Neural crest cell (in vitro differentiated cells): Measurements from ENCODE around the gene ARHGDIB. TPM values are rescaled to one million over a fixed set of nuclear protein-coding genes. Genes with fewer than 3 reads are reported as not detected.

ENCODE experiments used
- DNase-seq: peaks from one replicate; pipeline ENCODE4 v3.0.0; 2021; ENCODE audit warnings: low read depth, mixed read lengths, low spot score
- H3K27ac Mint-ChIP-seq: one replicate; pipeline ENCODE4 v1.8.0; 2021; ENCODE audit warnings: mild to moderate bottlenecking, mixed read lengths; ENCODE audit not compliant: unreplicated experiment
- H3K27me3 Mint-ChIP-seq: 2 replicates; pipeline ENCODE4 v1.8.0; 2021; ENCODE audit warnings: low read depth, mild to moderate bottlenecking, mixed read lengths
- H3K36me3 Mint-ChIP-seq: 2 replicates; pipeline ENCODE4 v1.8.0; 2021; ENCODE audit warnings: low read depth, mild to moderate bottlenecking, mixed read lengths
- H3K4me1 Mint-ChIP-seq: 2 replicates; pipeline ENCODE4 v1.8.0; 2021; ENCODE audit warnings: mixed read lengths
- H3K4me3 Mint-ChIP-seq: one replicate; pipeline ENCODE4 v1.8.0; 2021; ENCODE audit warnings: mild to moderate bottlenecking, mixed read lengths
- H3K9me3 Mint-ChIP-seq: 2 replicates; pipeline ENCODE4 v1.8.0; 2021; ENCODE audit warnings: mixed read lengths
- CTCF ChIP-seq: fragments of 200-600 bp; sonication (generic); conservative IDR thresholded peaks from 2 replicates; pipeline ENCODE4 v1.5.0; 2021; ENCODE audit warnings: antibody characterized with exemption, mild to moderate bottlenecking
- total RNA-seq: library from RNA; stranded (reverse); gene quantifications from 2 replicates; pipeline ENCODE4 v1.2.1, GENCODE V29; 2021

The ARHGDIB gene
- total RNA-seq, 1 donor from 2014 or later, result 1.5 TPM

- no peak overlapping the region for H3K27ac Mint-ChIP-seq
- no peaks in the 10 kb centered on the region for H3K9me3 Mint-ChIP-seq
- no peak for DNase-seq
- peaks cover 29% of the 10 kb centered on the region for H3K4me1 Mint-ChIP-seq
- TF ChIP-seq CTCF, result no peak
- H3K4me3 Mint-ChIP-seq, result no peak overlapping the region
- H3K27me3 Mint-ChIP-seq, result no peaks in the 10 kb centered on the region
- H3K36me3 Mint-ChIP-seq, result no peaks in the 10 kb centered on the region
These were observed 9.6 kb downstream of the ARHGDIB start for GRCh38 chr12:14951851-14952250.

DNA sequence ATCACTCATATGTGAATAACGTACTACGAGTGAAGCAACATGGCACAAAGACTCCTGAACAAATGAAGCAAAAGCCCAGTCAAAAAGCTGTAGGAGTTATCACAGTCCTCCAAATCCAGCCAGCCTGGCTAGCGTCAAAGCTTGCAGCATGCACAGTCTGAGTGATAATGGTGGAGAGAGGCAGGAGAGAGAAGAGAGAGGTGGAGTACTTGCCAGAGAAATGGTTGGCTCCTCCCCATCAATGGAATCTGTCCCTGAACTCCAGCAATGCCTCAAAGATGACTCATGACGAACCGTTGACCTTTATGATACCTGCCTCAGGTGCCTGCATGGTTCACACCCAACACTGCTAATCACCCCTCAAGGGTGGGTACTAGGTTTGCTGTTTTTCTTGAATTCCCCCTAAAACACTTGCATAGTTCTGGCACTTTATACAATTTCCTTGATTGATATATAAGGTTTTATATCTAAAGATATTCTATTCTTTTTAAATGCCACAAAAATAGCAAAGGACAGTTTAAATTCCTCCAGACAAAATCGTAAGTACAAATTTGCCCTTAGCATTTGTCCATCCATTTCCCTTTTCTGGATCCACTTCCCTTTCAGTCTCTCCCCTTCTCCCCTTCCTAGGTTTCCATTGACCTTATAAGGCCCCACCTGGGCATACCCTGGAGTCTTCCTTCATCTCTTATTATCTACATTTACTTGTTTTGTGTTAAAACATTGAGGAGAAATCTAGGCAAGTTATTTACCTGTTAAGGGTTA lies 10.2 kb downstream of the ARHGDIB start:
- H3K27me3 Mint-ChIP-seq, result no peaks in the 10 kb centered on the region
- peaks cover 29% of the 10 kb centered on the region for H3K4me1 Mint-ChIP-seq
- no peaks in the 10 kb centered on the region for H3K36me3 Mint-ChIP-seq
- H3K27ac Mint-ChIP-seq, result no peak overlapping the region
- TF ChIP-seq CTCF, result no peak
- DNase-seq, result no peak
- H3K4me3 Mint-ChIP-seq, result no peak overlapping the region
- no peaks in the 10 kb centered on the region for H3K9me3 Mint-ChIP-seq

DNA sequence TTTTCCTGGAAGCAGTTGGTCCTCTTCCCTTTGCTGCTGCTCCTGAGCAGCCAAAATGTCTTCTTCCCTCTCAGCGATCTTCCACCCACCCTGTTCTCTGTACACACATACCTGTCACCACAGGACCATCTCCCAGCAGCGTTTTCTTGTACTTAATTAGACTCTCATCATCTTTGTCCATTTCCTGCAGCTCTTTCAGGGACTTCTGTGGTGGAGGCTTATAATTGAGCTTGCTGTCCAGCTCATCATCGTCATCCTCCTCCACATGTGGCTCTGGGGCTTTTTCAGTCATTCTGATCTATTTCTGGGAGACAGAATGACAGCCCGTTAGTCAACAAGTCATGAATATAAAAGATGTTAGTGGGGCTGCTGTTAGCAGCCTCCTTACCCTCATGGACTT lies 11.0 kb downstream of the ARHGDIB start:
- H3K4me1 Mint-ChIP-seq, result peaks cover 29% of the 10 kb centered on the region
- no peaks in the 10 kb centered on the region for H3K27me3 Mint-ChIP-seq
- no peaks in the 10 kb centered on the region for H3K36me3 Mint-ChIP-seq
- no peak for TF ChIP-seq CTCF
- no peak for DNase-seq
- H3K27ac Mint-ChIP-seq, result no peak overlapping the region
- no peaks in the 10 kb centered on the region for H3K9me3 Mint-ChIP-seq
- H3K4me3 Mint-ChIP-seq, result no peak overlapping the region

DNA sequence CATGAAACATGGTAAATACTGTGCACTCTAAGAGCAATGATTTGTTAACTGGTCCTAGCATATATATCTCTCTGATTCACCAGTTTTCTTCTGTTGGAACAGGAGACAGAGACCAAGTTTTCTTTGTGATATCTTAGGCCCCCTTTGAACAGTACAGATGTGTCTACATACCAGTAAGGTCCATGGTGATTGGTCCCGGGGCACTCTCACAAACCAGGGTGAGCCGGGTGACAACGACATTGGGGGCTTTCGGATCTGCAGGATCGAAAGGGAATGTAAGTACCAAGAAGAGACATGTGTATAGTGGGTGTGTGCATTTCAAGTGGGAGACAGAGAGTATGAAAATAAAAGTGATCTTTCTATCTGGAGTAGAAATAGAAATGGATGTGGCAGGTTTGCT lies 11.8 kb downstream of the ARHGDIB start:
- Mint-ChIP-seq H3K27me3 (no peaks in the 10 kb centered on the region), H3K36me3 (no peaks in the 10 kb centered on the region), H3K4me3 (no peak overlapping the region), H3K27ac (no peak overlapping the region), H3K9me3 (no peaks in the 10 kb centered on the region), H3K4me1 (peaks cover 29% of the 10 kb centered on the region)
- DNase-seq, result no peak
- no peak for TF ChIP-seq CTCF

DNA sequence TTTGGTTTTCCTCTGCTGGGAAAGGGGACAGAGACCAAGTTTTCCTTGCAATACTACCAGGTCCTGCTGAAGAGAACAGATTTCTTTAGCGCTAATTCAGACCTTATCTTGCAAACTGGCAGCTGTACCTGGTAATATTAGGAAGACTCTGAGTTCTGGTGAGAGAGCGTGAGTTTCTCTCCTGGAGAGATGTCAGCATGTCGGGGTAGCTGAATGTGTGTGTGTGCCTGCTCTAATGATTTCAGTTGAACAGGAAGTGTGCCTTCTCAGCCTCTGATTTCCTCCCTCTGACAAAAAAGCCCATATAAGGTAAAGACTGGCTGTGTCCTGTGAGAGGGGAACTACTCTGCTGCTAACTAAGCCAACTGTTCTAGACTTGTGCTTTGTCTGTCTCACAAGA lies 12.7 kb downstream of the ARHGDIB start:
- Mint-ChIP-seq H3K27ac (peak overlapping the region; percentile 97), H3K9me3 (no peaks in the 10 kb centered on the region), H3K4me3 (peak overlapping the region; percentile 18), H3K27me3 (no peaks in the 10 kb centered on the region), H3K4me1 (peaks cover 29% of the 10 kb centered on the region), H3K36me3 (no peaks in the 10 kb centered on the region)
- DNase-seq, result no peak
- no peak for TF ChIP-seq CTCF
